ENCODE measurements around the gene RABL6.

Gene RABL6

GRCh38 chr9:136848393-136849037, 40.8 kb downstream of the RABL6 start:
- no peak for DNase-seq

- DNase-seq: peak; percentile 92 to 98 (median 95)
These were observed 41.6 kb downstream of the RABL6 start, which contains the start of gene PHPT1 for GRCh38 chr9:136849038-136849959. Gene PHPT1 (plus strand): TSS chr9:136849409. CDS start chr9:136849431, 22 bp downstream.

GRCh38 chr9:136849960-136850865, 42.5 kb downstream of the RABL6 start:
- DNase-seq: peak in 1 of 5 donors; percentile 2

DNA sequence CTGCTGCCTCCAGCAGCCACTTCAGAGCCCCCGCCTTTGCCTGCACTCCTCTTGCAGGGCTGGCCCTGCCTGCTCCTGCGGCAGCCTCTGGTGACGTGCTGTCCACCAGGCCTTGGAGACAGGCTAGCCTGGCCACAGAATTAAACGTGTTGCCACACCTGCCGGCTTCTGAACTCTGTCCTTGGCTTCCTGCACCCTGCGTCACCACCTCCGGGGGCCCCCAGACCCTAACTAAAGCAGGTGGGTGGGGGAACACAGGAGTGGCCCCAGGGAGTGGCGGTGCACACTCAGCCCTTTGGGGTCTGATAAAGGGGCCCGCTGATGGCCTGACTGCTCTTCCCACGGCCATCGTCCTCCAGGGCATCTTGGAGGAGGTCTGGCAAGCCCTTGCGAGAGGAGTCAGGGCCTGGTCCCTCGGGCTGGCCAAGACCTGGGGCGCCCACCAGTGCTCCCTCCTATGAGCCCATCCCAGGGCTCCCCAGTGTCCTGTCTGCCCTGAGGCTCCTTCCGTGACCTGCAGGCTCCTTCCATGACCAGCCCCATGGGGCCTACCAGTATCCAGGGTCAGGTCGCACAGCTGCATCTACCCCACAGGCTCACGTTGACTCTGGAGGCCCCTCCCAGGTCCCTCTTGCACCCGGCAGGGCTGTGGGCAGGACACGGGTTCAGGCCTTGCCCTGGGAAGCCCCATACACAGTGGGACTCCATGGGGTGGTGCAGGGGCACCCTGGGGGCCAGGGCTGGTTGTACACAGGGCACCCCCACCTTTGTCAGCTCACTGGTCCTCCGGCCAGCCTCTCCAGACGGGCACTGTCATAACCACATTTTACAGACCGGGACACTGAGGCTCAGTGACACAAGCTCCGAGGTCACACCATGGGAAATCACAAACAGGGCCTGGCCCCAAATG, 43.4 kb downstream of the RABL6 start:
- DNase-seq: peak in 1 of 5 donors; percentile 12

DNA sequence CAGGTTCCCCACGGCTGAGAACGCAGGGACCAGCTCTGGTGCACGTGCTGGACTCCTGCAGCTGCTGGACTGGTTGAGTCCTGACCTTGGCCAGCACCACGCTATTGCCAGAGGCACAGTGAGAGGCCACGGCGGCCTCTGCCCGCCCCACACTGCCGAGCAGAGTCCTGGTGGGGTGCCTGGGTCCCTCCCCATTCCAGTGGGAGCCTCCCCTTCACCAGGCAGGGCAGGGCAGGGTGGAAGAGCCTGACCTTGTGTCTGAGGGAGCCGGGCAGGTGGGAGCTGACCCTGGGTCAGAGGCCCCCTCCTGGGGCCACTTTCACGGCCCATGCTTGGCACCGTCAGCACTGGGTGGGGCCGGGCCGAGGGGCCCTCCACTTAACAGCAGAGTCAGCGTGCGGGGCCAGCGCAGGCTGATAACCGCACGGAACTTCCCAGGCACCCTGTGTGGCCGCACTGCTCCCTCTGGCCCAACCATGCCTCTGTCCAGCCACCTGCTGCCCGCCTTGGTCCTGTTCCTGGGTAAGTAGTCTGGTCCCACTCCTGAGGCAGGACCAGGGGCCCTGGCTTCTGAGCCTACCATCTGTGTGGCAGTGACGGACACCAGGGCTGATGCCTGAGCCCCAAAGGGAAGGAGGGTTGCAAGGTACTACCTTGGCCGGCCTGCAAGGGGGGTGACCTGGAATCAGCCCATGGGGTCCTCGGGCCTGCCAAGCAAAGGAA, 44.4 kb downstream of the RABL6 start, which contains the start of gene MAMDC4:
Gene MAMDC4 (plus strand): TSS at position 406 of the 723 bp plus-strand sequence. CDS start 71 bp downstream, at position 477.
- peak in 1 of 5 donors; percentile 6 for DNase-seq

DNA sequence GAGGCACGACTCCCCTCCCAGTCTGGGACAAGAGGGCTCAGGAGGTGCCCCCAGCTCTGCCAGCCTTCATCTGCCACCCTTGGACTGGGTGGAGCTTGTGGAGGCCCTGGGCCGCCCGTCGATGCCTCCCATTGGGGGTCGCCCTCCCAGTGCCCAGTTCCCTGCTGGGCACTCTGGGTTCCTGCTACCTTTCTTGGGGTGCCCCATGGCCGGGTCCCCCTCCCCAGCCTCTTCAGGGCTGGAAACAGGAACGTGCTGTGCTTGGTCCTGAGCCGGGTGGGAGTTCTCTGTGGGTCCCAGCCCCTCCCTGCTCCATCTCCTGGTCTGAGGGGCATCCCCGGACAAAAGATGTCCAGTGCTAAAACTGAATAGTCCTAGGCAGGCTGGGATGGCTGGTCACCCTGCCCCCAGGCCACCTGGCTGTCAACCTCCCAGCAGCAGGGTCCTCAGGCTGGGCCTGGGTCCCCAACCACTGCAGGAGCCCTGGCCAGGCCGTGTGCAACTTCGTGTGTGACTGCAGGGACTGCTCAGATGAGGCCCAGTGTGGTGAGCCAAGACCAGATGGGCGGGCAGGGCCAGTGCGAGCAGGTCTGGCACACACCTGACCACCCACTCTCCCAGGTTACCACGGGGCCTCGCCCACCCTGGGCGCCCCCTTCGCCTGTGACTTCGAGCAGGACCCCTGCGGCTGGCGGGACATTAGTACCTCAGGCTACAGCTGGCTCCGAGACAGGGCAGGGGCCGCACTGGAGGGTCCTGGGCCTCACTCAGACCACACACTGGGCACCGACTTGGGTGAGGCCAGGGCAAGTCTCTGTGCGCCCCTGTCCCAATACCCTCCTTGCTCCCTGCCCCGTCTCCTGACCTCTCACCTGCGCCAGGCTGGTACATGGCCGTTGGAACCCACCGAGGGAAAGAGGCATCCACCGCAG, 45.2 kb downstream of the RABL6 start:
- DNase-seq: peak in 2 of 5 donors; percentile 4 to 13

GRCh38 chr9:136853596-136854112, 45.9 kb downstream of the RABL6 start:
- peak in 2 of 5 donors; percentile 5 to 13 for DNase-seq

- DNase-seq: peak in 1 of 5 donors; percentile 10
These were observed 46.5 kb downstream of the RABL6 start for GRCh38 chr9:136854113-136854841.

GRCh38 chr9:136854842-136855460, 47.2 kb downstream of the RABL6 start:
- DNase-seq: peak in 1 of 5 donors; percentile 16

GRCh38 chr9:136855461-136856078, 47.8 kb downstream of the RABL6 start:
- no peak for DNase-seq

DNA sequence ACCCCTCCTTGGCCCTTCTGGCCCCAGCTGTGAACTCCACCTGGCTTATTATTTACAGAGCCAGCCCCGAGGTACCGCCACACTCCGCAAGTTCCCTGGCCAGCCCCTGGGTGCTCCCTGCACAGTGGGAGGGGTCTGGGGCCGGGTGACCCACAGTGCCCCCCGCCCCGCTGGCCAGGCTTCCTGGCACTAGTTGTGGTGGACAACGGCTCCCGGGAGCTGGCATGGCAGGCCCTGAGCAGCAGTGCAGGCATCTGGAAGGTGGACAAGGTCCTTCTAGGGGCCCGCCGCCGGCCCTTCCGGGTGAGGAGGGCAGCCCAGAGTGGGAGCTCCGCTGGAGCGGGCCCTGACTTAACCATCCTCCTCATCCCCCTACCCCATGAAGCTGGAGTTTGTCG, 48.3 kb downstream of the RABL6 start:
- DNase-seq: no peak

- DNase-seq: peak in 1 of 5 donors; percentile 11
These were observed 48.9 kb downstream of the RABL6 start for GRCh38 chr9:136856541-136857141.

DNA sequence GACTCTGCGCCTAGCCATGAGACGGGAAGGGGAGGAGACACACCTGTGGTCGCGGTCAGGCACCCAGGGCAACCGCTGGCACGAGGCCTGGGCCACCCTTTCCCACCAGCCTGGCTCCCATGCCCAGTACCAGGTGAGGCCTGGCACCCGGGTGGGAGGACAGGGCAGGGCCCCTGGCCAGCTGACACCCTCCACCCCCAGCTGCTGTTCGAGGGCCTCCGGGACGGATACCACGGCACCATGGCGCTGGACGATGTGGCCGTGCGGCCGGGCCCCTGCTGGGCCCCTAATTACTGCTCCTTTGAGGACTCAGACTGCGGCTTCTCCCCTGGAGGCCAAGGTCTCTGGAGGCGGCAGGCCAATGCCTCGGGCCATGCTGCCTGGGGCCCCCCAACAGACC, 49.4 kb downstream of the RABL6 start:
- DNase-seq: no peak

- no peak for DNase-seq
These were observed 50.0 kb downstream of the RABL6 start for GRCh38 chr9:136857581-136858412.

DNA sequence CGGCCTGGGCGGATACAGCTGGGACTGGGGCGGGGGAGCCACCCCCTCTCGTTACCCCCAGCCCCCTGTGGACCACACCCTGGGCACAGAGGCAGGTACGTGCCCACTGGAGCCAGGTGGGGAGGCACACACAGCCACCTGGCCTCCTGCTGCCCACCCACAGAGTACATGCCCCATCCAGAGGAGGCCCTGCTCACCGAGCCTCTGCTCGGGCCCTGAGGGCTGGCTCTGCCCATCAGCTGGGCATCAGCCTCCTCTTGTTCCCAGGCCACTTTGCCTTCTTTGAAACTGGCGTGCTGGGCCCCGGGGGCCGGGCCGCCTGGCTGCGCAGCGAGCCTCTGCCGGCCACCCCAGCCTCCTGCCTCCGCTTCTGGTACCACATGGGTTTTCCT, 50.7 kb downstream of the RABL6 start:
- no peak for DNase-seq

All from T-helper 1 cell (primary cell).